Measurements from ENCODE around the gene GOLGA3. TPM values are rescaled to one million over a fixed set of nuclear protein-coding genes. Genes with fewer than 3 reads are reported as not detected.

GOLGA3 gene
- total and polyA plus RNA-seq, 2 experiments from 2014 or later = 10.3 to 57.8 TPM

GRCh38 chr12:132764231-132764630 lies 64.4 kb downstream of the GOLGA3 start:
- Histone ChIP-seq H3K4me3 (no peak overlapping the region), H4K20me1 (replicated peaks; ENCODE audit: insufficient read depth) (peaks cover 22% of the 10 kb centered on the region), H3F3A (replicated peaks; ENCODE audit: low read depth) (peaks cover 25% of the 10 kb centered on the region), H3K27me3 (ENCODE audit: insufficient read depth) (no peaks in the 10 kb centered on the region), H2AFZ (no peak overlapping the region), H3K9me2 (ENCODE audit: insufficient read depth) (no peaks in the 10 kb centered on the region), H3K4me1 (ENCODE audit: insufficient read depth) (peaks cover 9% of the 10 kb centered on the region; the same call in 1 of the 2 replicates), H3K4me2 (no peak overlapping the region), H3K36me3 (ENCODE audit: insufficient read depth) (no peaks in the 10 kb centered on the region), H3K27ac (ENCODE audit: low read depth) (no peak overlapping the region), H3K79me2 (replicated peaks; ENCODE audit: insufficient read depth) (peaks cover 31% of the 10 kb centered on the region)
- Mint-ChIP-seq H3K4me3 (no peak overlapping the region), H3K36me3 (ENCODE audit: low read depth) (peaks cover 13% of the 10 kb centered on the region), H3K27ac (no peak overlapping the region), H3K27me3 (ENCODE audit: insufficient read depth, low read depth, poor library complexity) (peaks cover 20% of the 10 kb centered on the region), H3K9me3 (no peaks in the 10 kb centered on the region; the same call in 2 of the 3 replicates), H3K4me1 (peaks cover 16% of the 10 kb centered on the region)
- TF ChIP-seq JUNB (IDR thresholded peaks at IDR 0.05; ENCODE audit: unreplicated experiment) (no peak), EZH2phosphoT487 (IDR thresholded peaks at IDR 0.05; ENCODE audit: unreplicated experiment) (no peak), EZH2 (IDR thresholded peaks at IDR 0.05; ENCODE audit: low read depth, unreplicated experiment) (no peak), POLR2AphosphoS5 (IDR thresholded peaks at IDR 0.05; ENCODE audit: low read depth) (no peak), ZNF331 (CRISPR knock-in tag; IDR thresholded peaks at IDR 0.05; ENCODE audit: low read depth) (no peak), CTCF (conservative IDR thresholded peaks at IDR 0.05; ENCODE audit: low read depth in 2 of 2) (no peak), ZNF114 (CRISPR knock-in tag; IDR thresholded peaks at IDR 0.05) (no peak), ZNF462 (CRISPR knock-in tag; IDR thresholded peaks at IDR 0.05) (no peak), ETS1 (IDR thresholded peaks at IDR 0.05) (no peak), STAT1 (IDR thresholded peaks at IDR 0.05; ENCODE audit: unreplicated experiment) (no peak), CREB1 (CRISPR knock-in tag; IDR thresholded peaks at IDR 0.05; ENCODE audit: low read depth) (no peak), REST (IDR thresholded peaks at IDR 0.05; ENCODE audit: unreplicated experiment) (no peak), NANOG (IDR thresholded peaks at IDR 0.05; ENCODE audit: borderline replicate concordance) (no peak)
- no peak for ATAC-seq
- no peak for DNase-seq (ENCODE audit: low spot score)

Measured in GM23338 (cell line).